ENCODE results near the gene TNNC2.

DNA sequence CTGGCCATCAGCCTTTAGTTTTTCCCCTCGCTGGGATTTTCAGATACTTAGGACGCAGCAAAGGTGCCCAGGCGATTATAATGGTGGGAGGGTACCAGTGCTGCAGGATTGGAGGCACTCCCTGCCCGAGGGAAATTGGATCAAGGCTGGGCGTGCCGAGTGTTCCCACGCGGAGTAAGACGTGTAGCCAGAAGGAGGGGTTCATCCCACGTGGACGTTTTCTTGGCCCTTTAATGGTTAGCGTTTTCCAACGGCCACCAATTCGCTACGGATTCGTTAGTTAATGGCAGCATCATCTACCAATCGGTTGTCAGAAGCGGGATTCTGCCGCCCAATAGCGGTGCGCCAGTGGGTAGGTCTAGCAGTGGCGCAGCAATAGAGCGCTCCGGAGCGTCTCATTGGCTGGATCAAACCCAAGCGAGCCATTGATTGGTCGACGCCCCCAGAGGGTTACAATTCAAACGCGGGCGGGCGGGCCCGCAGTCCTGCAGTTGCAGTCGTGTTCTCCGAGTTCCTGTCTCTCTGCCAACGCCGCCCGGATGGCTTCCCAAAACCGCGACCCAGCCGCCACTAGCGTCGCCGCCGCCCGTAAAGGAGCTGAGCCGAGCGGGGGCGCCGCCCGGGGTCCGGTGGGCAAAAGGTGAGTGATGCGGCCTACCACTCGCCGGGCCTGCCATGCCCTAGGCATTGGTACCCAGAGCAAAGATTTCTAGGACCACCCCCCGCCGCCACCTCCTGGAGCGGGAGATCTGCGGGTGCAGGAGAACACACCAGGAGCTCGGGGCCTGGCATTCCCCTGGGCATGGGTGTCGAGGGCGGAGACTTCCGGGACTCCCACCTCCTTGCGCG is 14.7 kb downstream of the TNNC2 start, which contains the start of gene UBE2C:
- TF ChIP-seq, protein P1, sequence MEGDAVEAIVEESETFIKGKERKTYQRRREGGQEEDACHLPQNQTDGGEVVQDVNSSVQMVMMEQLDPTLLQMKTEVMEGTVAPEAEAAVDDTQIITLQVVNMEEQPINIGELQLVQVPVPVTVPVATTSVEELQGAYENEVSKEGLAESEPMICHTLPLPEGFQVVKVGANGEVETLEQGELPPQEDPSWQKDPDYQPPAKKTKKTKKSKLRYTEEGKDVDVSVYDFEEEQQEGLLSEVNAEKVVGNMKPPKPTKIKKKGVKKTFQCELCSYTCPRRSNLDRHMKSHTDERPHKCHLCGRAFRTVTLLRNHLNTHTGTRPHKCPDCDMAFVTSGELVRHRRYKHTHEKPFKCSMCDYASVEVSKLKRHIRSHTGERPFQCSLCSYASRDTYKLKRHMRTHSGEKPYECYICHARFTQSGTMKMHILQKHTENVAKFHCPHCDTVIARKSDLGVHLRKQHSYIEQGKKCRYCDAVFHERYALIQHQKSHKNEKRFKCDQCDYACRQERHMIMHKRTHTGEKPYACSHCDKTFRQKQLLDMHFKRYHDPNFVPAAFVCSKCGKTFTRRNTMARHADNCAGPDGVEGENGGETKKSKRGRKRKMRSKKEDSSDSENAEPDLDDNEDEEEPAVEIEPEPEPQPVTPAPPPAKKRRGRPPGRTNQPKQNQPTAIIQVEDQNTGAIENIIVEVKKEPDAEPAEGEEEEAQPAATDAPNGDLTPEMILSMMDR (IDR thresholded peaks at IDR 0.05), result peak in 2 of 5 experiments; percentile 0 to 45
- peak in 1 of 2 donors; percentile 18 for TF ChIP-seq POLR2A (IDR thresholded peaks at IDR 0.05)
